ENCODE data around the gene TIMMDC1.

Gene TIMMDC1

GRCh38 chr3:119498186-119499011, at the start of gene TIMMDC1:
Gene TIMMDC1, plus strand, starts transcription at chr3:119498547. Its CDS starts 187 bp downstream, at chr3:119498734.
- peak; percentile 92 to 97 for DNase-seq (ENCODE audit: low read depth in 1 of 2, low spot score in 1 of 2)

- DNase-seq (ENCODE audit: low read depth in 1 of 2, low spot score in 1 of 2): no peak
Measured at GRCh38 chr3:119453822-119454221, 44.5 kb upstream of the TIMMDC1 start.

GRCh38 chr3:119456469-119456868, 41.9 kb upstream of the TIMMDC1 start:
- DNase-seq (ENCODE audit: low read depth in 1 of 2, low spot score in 1 of 2): no peak

- no peak for DNase-seq (ENCODE audit: low read depth in 1 of 2, low spot score in 1 of 2)
Measured at GRCh38 chr3:119457246-119457645, 41.1 kb upstream of the TIMMDC1 start.

- peak; percentile 96 to 98 for DNase-seq (ENCODE audit: low read depth in 1 of 2, low spot score in 1 of 2)
Measured at GRCh38 chr3:119463171-119464169, 34.9 kb upstream of the TIMMDC1 start, which contains the start of gene TMEM39A. Gene TMEM39A, minus strand, starts transcription at chr3:119463615. Its CDS starts 1,541 bp downstream, at chr3:119462074.

- no peak for DNase-seq (ENCODE audit: low read depth in 1 of 2, low spot score in 1 of 2)
Measured at GRCh38 chr3:119468041-119468440, 30.3 kb upstream of the TIMMDC1 start.

GRCh38 chr3:119469418-119470189, 28.7 kb upstream of the TIMMDC1 start:
- no peak for DNase-seq (ENCODE audit: low read depth in 1 of 2, low spot score in 1 of 2)

GRCh38 chr3:119470866-119471265, 27.5 kb upstream of the TIMMDC1 start:
- no peak for DNase-seq (ENCODE audit: low read depth in 1 of 2, low spot score in 1 of 2)

GRCh38 chr3:119481079-119481478, 17.3 kb upstream of the TIMMDC1 start:
- DNase-seq (ENCODE audit: low read depth in 1 of 2, low spot score in 1 of 2): no peak

GRCh38 chr3:119483101-119483500, 15.2 kb upstream of the TIMMDC1 start:
- DNase-seq (ENCODE audit: low read depth in 1 of 2, low spot score in 1 of 2): no peak

GRCh38 chr3:119485563-119485962, 12.8 kb upstream of the TIMMDC1 start:
- DNase-seq (ENCODE audit: low read depth in 1 of 2, low spot score in 1 of 2): no peak

- DNase-seq (ENCODE audit: low read depth in 1 of 2, low spot score in 1 of 2): no peak
Measured at GRCh38 chr3:119490153-119490552, 8.2 kb upstream of the TIMMDC1 start.

GRCh38 chr3:119492128-119492527, 6.2 kb upstream of the TIMMDC1 start:
- DNase-seq (ENCODE audit: low read depth in 1 of 2, low spot score in 1 of 2): no peak

GRCh38 chr3:119492810-119493209, 5.5 kb upstream of the TIMMDC1 start:
- no peak for DNase-seq (ENCODE audit: low read depth in 1 of 2, low spot score in 1 of 2)

GRCh38 chr3:119494597-119494996, 3.8 kb upstream of the TIMMDC1 start:
- no peak for DNase-seq (ENCODE audit: low read depth in 1 of 2, low spot score in 1 of 2)

GRCh38 chr3:119497820-119498185, 544 bp upstream of the TIMMDC1 start:
- no peak for DNase-seq (ENCODE audit: low read depth in 1 of 2, low spot score in 1 of 2)

- DNase-seq (ENCODE audit: low read depth in 1 of 2, low spot score in 1 of 2): no peak
Measured at GRCh38 chr3:119500265-119500664, 1.9 kb downstream of the TIMMDC1 start.

GRCh38 chr3:119500901-119501300, 2.6 kb downstream of the TIMMDC1 start:
- DNase-seq (ENCODE audit: low read depth in 1 of 2, low spot score in 1 of 2): no peak

- DNase-seq (ENCODE audit: low read depth in 1 of 2, low spot score in 1 of 2): no peak
Measured at GRCh38 chr3:119506631-119507030, 8.3 kb downstream of the TIMMDC1 start.

- DNase-seq (ENCODE audit: low read depth in 1 of 2, low spot score in 1 of 2): no peak
Measured at GRCh38 chr3:119507404-119507803, 9.1 kb downstream of the TIMMDC1 start.
